HEK293T (cell line): ENCODE results near the gene MBD3L2.

Experiments
- CTCF ChIA-PET: fragments of 350-600 bp; formaldehyde crosslinking; extraction: SDS; loops from one replicate; lab custom pipeline; 2021; ENCODE audit warnings: antibody characterized with exemption, inconsistent platforms; lab: Yijun Ruan, JAX
- POLR2A ChIA-PET: fragments of 350-600 bp; formaldehyde crosslinking; extraction: SDS; loops from one replicate; lab custom pipeline; 2020; ENCODE audit warnings: antibody characterized with exemption, inconsistent platforms; lab: Yijun Ruan, JAX
- DNase-seq: peaks from one replicate; pipeline ENCODE4 v3.0.0; 2012; ENCODE audit warnings: mixed read lengths; ENCODE audit errors: extremely low spot score
- ARNT ChIP-seq: fragments of 450-650 bp; IDR thresholded peaks from 2 replicates; pipeline ENCODE4 v1.6.1; 2017; ENCODE audit warnings: mild to moderate bottlenecking
- BHLHE40 ChIP-seq: fragments of 450-650 bp; IDR thresholded peaks from 2 replicates; pipeline ENCODE4 v1.6.1; 2016; ENCODE audit warnings: mild to moderate bottlenecking, moderate library complexity, borderline replicate concordance
- CTBP1 ChIP-seq: fragments of 450-650 bp; IDR thresholded peaks from 2 replicates; pipeline ENCODE4 v1.6.1; 2016; ENCODE audit warnings: borderline replicate concordance
- ELF4 ChIP-seq: fragments of 450-650 bp; IDR thresholded peaks from 2 replicates; pipeline ENCODE4 v1.6.1; 2017; ENCODE audit warnings: antibody characterized with exemption
- FOXA1 ChIP-seq: fragments of 450-650 bp; IDR thresholded peaks from 2 replicates; pipeline ENCODE4 v1.6.1; 2016; ENCODE audit warnings: mild to moderate bottlenecking
- FOXK2 ChIP-seq: fragments of 450-650 bp; IDR thresholded peaks from 2 replicates; pipeline ENCODE4 v1.6.1; 2016; ENCODE audit warnings: mild to moderate bottlenecking
- FOXM1 ChIP-seq: fragments of 450-650 bp; IDR thresholded peaks from 2 replicates; pipeline ENCODE4 v1.6.1; 2017; ENCODE audit warnings: mild to moderate bottlenecking, borderline replicate concordance
- HDGF ChIP-seq: fragments of 450-650 bp; IDR thresholded peaks from 2 replicates; pipeline ENCODE4 v1.6.1; 2017; ENCODE audit warnings: antibody characterized with exemption, borderline replicate concordance
- L3MBTL2 ChIP-seq: fragments of 450-650 bp; conservative IDR thresholded peaks from 2 replicates; pipeline ENCODE4 v1.6.1; 2016; ENCODE audit warnings: mild to moderate bottlenecking
- LEF1 ChIP-seq: fragments of 450-650 bp; IDR thresholded peaks from 2 replicates; pipeline ENCODE4 v1.6.1; 2017; ENCODE audit warnings: mild to moderate bottlenecking, borderline replicate concordance
- NFRKB ChIP-seq: fragments of 450-650 bp; IDR thresholded peaks from 2 replicates; pipeline ENCODE4 v1.6.1; 2016; ENCODE audit warnings: mild to moderate bottlenecking, moderate library complexity
- SP1 ChIP-seq: fragments of 450-650 bp; IDR thresholded peaks from 2 replicates; pipeline ENCODE4 v1.6.1; 2017
- SUZ12 ChIP-seq: fragments of 450-650 bp; IDR thresholded peaks from 2 replicates; pipeline ENCODE4 v1.6.1; 2016; ENCODE audit warnings: mild to moderate bottlenecking
- TARDBP ChIP-seq: fragments of 450-650 bp; IDR thresholded peaks from 2 replicates; pipeline ENCODE4 v1.6.1; 2016
- ZNF384 ChIP-seq: fragments of 450-650 bp; IDR thresholded peaks from 2 replicates; pipeline ENCODE4 v1.6.1; 2016
- TF ChIP-seq, protein P1 (sequence below): fragments of 450-650 bp; IDR thresholded peaks from 2 replicates; pipeline ENCODE4 v1.6.1; 2016

MBD3L2 gene

DNA sequence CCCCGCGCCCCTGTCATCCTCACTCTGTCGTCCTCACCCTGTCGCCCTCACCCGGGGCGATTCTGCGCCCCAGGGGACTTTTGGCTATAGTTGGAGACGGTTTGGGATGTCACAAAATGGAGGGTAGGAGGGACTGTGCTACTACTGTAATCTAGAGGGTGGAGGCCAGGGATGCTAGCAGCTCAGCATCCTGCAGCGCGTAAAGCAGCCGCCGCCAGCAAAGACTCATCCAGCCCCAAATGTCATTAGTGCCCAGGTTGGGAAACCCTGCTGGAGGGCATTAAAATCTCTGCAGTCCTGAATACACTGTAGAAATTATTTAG lies 20.7 kb downstream of the MBD3L2 start:
- ChIA-PET POLR2A (interaction anchor here (1.0 to 3.4 kb wide), 9 partner anchors 12 to 870 kb away, joined by 3 to 31 read pairs (median 4); partner anchors contain the start of gene MCOLN1), CTCF (no interaction called here)
- no peak for DNase-seq
- TF ChIP-seq SP1 (no peak), FOXK2 (no peak)

DNA sequence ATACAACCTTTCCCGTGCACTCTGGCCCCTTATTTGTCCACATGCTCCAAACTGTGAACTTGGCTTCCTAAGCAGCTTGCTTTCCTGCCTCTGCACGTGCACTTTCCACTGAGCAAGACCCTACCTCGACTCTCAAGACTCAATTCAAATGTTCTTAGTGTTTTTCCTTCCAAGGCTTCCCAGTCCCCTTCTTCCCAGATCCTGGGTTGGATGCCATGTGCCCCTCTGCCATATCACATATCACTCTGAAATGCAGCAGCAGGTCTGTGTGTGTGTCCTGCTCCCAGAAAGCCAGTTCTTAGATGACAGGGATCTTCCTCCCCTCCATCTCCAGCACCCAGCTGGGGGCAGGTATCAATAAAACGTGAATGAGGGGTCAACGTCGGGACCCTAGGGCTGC lies 23.4 kb downstream of the MBD3L2 start:
- CTCF ChIA-PET, result no interaction called here
- POLR2A ChIA-PET, result no interaction called here
- no peak for TF ChIP-seq BHLHE40
- TF ChIP-seq FOXA1, result no peak
- TF ChIP-seq, protein P1, sequence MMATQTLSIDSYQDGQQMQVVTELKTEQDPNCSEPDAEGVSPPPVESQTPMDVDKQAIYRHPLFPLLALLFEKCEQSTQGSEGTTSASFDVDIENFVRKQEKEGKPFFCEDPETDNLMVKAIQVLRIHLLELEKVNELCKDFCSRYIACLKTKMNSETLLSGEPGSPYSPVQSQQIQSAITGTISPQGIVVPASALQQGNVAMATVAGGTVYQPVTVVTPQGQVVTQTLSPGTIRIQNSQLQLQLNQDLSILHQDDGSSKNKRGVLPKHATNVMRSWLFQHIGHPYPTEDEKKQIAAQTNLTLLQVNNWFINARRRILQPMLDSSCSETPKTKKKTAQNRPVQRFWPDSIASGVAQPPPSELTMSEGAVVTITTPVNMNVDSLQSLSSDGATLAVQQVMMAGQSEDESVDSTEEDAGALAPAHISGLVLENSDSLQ, result no peak
- TF ChIP-seq ZNF384, result no peak
- no peak for TF ChIP-seq CTBP1
- no peak for TF ChIP-seq ARNT
- no peak for TF ChIP-seq TARDBP
- TF ChIP-seq ELF4, result no peak
- no peak for TF ChIP-seq HDGF
- TF ChIP-seq NFRKB, result no peak
- no peak for TF ChIP-seq LEF1
- no peak for TF ChIP-seq SP1
- no peak for TF ChIP-seq L3MBTL2
- no peak for TF ChIP-seq FOXK2
- TF ChIP-seq SUZ12, result no peak
- no peak for DNase-seq

DNA sequence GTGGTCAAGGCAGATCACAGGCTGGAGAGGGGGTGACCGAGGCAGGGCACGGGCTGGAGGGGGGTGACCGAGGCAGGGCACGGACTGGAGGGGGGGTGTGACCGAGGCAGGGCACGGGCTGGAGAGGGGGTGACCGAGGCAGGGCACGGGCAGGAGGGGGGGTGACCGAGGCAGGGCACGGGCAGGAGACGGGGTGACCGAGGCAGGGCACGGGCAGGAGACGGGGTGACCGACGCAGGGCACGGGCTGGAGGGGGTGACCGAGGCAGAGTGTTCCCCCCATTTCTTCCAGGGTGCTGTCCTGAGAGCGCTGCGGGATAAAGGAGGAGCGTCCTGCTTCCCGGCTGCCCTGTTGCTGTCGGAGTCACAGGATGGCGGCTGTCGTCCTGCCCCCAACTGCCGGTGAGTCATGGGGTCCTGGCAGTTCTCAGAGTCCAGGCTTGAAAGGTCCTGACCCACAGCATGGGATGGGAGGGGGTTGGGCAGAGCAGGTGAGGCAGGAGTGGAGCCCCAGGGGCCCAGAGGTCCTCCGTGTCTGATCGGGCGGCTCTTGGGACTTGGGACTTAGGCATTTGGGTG lies 25.7 kb downstream of the MBD3L2 start:
- DNase-seq, result no peak
- ChIA-PET POLR2A (no interaction called here), CTCF (no interaction called here)
- TF ChIP-seq FOXK2 (no peak), CTBP1 (no peak), BHLHE40 (no peak), ZNF384 (no peak), TARDBP (no peak), FOXM1 (no peak), HDGF (no peak), FOXA1 (no peak), ELF4 (no peak), L3MBTL2 (no peak), NFRKB (no peak)
- TF ChIP-seq, protein P1, result no peak

DNA sequence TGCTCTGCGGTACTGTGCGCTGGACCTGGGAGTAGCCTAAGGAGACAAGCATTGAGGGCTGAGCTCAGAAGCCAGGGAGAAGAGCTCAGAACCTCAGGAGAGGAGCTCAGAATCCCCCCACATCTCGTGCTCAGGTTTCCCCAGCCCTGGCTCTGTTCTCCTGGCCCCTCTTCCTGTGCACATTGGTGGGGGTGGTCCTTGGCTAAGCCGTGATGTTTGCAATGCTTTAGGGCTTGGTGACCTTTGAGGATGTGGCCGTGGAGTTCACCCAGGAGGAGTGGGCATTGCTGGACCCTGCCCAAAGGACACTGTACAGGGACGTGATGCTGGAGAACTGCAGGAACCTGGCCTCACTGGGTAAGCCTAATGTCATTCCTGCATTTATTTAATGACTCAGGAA lies 27.0 kb downstream of the MBD3L2 start:
- TF ChIP-seq SP1 (no peak), SUZ12 (no peak), FOXA1 (no peak), ARNT (no peak), HDGF (no peak), TARDBP (no peak)
- TF ChIP-seq, protein P1, result no peak
- CTCF ChIA-PET, result interaction anchor here (0.6 kb wide), 1 partner anchor 59 kb away, joined by 6 read pairs; no protein-coding TSS in a partner anchor
- no peak for DNase-seq
- POLR2A ChIA-PET, result interaction anchor here (1.4 kb wide), 1 partner anchor 23 kb away, joined by 3 read pairs; no protein-coding TSS in a partner anchor

DNA sequence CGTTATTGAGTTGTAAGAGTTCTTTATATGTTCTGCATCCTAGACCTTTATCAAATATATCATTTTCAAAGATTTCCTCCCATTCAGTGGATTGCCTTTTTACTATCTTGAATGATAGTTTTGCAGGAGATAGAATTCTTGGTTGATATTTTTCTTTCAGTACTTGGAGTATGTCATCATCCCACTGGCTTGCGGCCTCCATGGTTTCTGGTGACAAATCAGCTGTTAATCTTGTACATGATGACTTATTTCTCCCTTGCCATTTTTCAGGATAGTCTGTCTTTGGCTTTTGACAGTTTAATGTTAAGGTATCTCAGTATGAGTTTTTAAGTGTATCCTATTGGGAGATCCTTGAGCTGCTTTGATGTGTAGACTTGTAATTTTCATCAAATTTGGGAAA lies 28.9 kb downstream of the MBD3L2 start:
- TF ChIP-seq, protein P1, result no peak
- TF ChIP-seq ARNT (no peak), LEF1 (no peak), L3MBTL2 (no peak), FOXK2 (no peak), HDGF (no peak), ZNF384 (no peak)
- ChIA-PET CTCF (no interaction called here), POLR2A (no interaction called here)
- DNase-seq, result no peak

DNA sequence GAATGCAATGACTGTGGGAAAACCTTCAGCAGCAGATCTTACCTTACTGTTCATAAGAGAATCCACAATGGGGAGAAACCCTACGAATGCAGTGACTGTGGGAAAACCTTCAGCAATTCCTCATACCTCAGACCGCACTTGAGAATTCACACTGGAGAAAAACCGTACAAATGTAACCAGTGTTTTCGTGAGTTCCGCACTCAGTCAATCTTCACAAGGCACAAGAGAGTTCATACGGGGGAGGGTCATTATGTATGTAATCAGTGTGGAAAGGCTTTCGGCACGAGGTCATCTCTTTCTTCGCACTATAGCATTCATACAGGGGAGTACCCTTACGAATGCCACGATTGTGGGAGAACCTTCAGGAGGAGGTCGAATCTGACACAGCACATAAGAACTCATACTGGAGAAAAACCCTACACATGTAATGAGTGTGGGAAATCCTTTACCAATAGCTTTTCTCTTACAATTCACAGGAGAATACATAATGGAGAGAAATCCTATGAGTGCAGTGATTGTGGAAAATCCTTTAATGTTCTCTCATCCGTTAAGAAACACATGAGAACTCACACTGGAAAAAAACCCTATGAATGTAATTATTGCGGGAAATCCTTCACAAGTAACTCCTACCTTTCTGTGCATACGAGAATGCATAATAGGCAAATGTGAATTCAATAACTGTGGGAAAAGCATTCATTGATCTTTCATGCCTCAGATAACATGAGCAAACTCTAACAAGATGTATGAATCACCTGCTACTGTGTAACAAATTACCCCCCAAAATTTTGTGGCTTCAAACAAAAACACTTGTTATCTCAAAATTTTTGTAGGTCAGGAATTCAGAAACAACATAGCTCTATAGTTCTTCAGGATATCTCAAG lies 34.2 kb downstream of the MBD3L2 start:
- CTCF ChIA-PET, result interaction anchor here (0.6 kb wide), 1 partner anchor 11 kb away, joined by 3 read pairs; no protein-coding TSS in a partner anchor
- DNase-seq, result no peak
- TF ChIP-seq L3MBTL2, result 0 out of 2 replicates have a peak, but pooled peaks have one; percentile 10
- TF ChIP-seq HDGF, result no peak

More for the DNA sequence above, 34.2 kb downstream of the MBD3L2 start:
- POLR2A ChIA-PET, result interaction anchor here (2.5 kb wide), 1 partner anchor 14 kb away, joined by 8 read pairs; the partner anchor contains the start of gene ZNF557
